ENCODE measurements around the gene FXYD7. TPM values are rescaled to one million over a fixed set of nuclear protein-coding genes. Genes with fewer than 3 reads are reported as not detected.

FXYD7 gene
- total and polyA plus RNA-seq, 2 of the 13 experiments (the other 11 are each of a cell fraction or from before 2014, with no cell fraction given): 0.55 TPM; not detected in 1

GRCh38 chr19:35171730-35172129 lies 28.7 kb downstream of the FXYD7 start:
- FAIRE-seq (no peak), DNase-seq (ENCODE audit: low spot score) (no peak), ATAC-seq (no peak)
- TF ChIP-seq ZNF891 (CRISPR knock-in tag; IDR thresholded peaks at IDR 0.05) (no peak), ZBTB44 (CRISPR knock-in tag; IDR thresholded peaks at IDR 0.05) (no peak), ARID2 (CRISPR knock-in tag; IDR thresholded peaks at IDR 0.05; ENCODE audit: borderline replicate concordance) (no peak), DZIP1 (CRISPR knock-in tag; IDR thresholded peaks at IDR 0.05) (no peak), ERF (CRISPR knock-in tag; IDR thresholded peaks at IDR 0.05) (no peak), ZNF775 (CRISPR knock-in tag; IDR thresholded peaks at IDR 0.05; ENCODE audit: borderline replicate concordance) (no peak), ZNF879 (CRISPR knock-in tag; IDR thresholded peaks at IDR 0.05) (no peak), ZNF446 (CRISPR knock-in tag; IDR thresholded peaks at IDR 0.05) (no peak), MAZ (IDR thresholded peaks at IDR 0.05; ENCODE audit: borderline replicate concordance, low read depth, low read length) (no peak), MAZ (CRISPR knock-in tag; IDR thresholded peaks at IDR 0.05; ENCODE audit: low read depth) (no peak), ZNF124 (CRISPR knock-in tag; IDR thresholded peaks at IDR 0.05) (no peak), ZNF572 (CRISPR knock-in tag; IDR thresholded peaks at IDR 0.05) (no peak), KLF16 (CRISPR knock-in tag; IDR thresholded peaks at IDR 0.05) (no peak), ZNF749 (CRISPR knock-in tag; IDR thresholded peaks at IDR 0.05; ENCODE audit: borderline replicate concordance) (no peak), ZNF335 (CRISPR knock-in tag; IDR thresholded peaks at IDR 0.05) (no peak), ZSCAN20 (CRISPR knock-in tag; IDR thresholded peaks at IDR 0.05; ENCODE audit: borderline replicate concordance) (no peak), ZSCAN9 (CRISPR knock-in tag; IDR thresholded peaks at IDR 0.05; ENCODE audit: borderline replicate concordance) (no peak)
- in situ Hi-C loops (cut with HindIII; ENCODE audit: extremely low pct_ligation_motif_present, low pct_unique_long_range_greater_than_20kb): no loop called here
- Histone ChIP-seq H3K27me3 (ENCODE audit: control insufficient read depth in 1 of 2, insufficient read depth in 2 of 2, low read length in 2 of 2) (peaks cover 0 to 6% of the 10 kb centered on the region in 2 experiments; a peak in 2 of 5 replicates), H3K36me3 (replicated peaks in 1 of 2; ENCODE audit: control insufficient read depth in 1 of 2, insufficient read depth in 2 of 2, low read length in 2 of 2) (no peaks in the 10 kb centered on the region), H3K9me3 (ENCODE audit: low read length) (peaks cover under 1% of the 10 kb centered on the region; the same call in 1 of the 2 replicates), H3K4me2 (ENCODE audit: low read depth, low read length) (no peak overlapping the region), H3K4me1 (ENCODE audit: insufficient read depth, low read length) (no peaks in the 10 kb centered on the region), H4K20me1 (ENCODE audit: insufficient read depth, low read length) (no peaks in the 10 kb centered on the region), H2AFZ (ENCODE audit: low read length) (no peak overlapping the region), H3K79me2 (ENCODE audit: insufficient read depth, low read length) (no peaks in the 10 kb centered on the region), H3K9ac (ENCODE audit: insufficient read depth, low read depth, low read length) (no peak overlapping the region), H3K27ac (ENCODE audit: extremely low read length, insufficient read depth, low read length) (no peak overlapping the region), H3K4me3 (replicated peaks in 1 of 3; ENCODE audit: insufficient read depth in 1 of 3, low read depth in 2 of 3, low read length in 3 of 3) (no peak overlapping the region)
- intact Hi-C loops (cut with micrococcal nuclease; ENCODE audit: unreplicated experiment): no loop called here
- no TSS peak for BruUV-seq (replicated peaks)
- ChIA-PET POLR2A (no interaction called here), CTCF (ENCODE audit: low intra/inter-chr PET ratio, low total read pairs) (no interaction called here)
- WGBS (ENCODE audit: low lambda C conversion rate): 60% methylated on average over 3 of the region's 3 CpGs

Data from HepG2 (cell line).